Activated CD4-positive, alpha-beta T cell treated with anti-CD3 and anti-CD28 coated beads, Interleukin-2, Interleukin-4, amounts not matched to agents 100 ng/mL and 50 ng/mL, durations not matched to agents 16 hours and 8 hours (primary cell): ENCODE measurements around the gene LCLAT1.
A peak's percentile ranks its signal among the peaks of the same experiment; 100 is the strongest.
"Not testable (repeated sequence)": the region's sequence is repeated elsewhere in the genome, so short reads cannot be mapped to it uniquely, and the experiment has no call there.

Experiments used
- DNase-seq: peaks from one replicate; pipeline ENCODE4 v3.0.0-alpha.2; 2020; ENCODE audit warnings: low spot score

The LCLAT1 gene

GRCh38 chr2:30455114-30455738, 8.2 kb downstream of the LCLAT1 start:
- DNase-seq = no peak

DNA sequence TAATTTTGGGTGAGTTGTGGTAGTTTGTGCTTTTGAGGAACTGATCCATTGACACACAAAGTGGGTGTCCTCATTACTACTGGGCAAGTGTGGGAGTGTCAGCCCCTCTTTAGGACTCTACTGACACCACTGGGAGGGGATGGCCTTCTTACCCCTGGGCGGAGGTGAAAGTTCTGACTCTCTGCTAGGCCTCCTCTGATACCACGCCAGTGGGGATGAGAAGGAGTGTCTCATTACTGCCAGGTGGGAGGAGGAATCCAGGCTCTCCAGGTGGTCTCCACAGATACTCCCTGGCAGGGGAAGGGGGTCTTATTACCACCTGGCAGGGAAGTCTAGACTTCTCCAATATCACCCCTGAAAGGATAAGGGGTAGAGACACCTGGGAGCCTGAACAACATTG, 9.1 kb downstream of the LCLAT1 start:
- DNase-seq = no peak

DNA sequence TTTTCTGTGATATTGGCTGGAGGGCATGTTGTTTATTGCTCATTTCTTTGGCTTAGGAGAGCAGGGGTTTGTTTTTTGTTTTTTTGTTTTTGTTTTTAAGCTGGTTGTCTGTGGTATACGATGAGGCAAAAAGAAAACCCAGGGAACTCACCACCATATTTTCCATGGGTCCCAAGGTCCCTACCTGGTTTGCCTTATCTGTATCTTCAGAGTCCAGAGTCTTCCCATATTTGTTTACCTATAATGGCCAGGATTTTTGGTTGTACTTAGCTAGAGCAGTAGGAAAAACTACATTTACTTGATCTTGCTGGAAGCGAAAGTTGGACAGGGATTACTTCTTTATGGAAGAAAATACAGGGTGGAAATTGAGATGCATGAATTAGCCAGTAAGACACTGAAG, 9.5 kb downstream of the LCLAT1 start:
- no peak for DNase-seq

DNA sequence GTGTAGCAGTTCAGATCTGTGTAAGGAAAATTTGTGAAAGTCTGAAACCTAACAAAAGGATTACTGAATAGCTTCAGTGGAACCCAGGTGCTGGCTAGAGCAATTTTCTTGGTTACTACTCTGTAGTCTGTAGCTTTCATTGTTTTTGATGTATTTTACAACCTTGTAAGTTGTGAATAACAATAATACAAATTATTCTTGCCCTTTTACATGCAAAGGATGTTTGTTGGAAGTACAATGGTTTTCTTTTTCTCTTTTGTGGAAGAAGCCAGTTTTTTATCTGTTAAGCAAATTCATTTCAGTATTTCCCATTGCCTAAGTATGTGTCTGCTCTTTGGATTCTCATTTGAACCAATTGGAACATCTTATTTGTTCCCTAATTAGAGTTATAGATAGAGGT, 10.2 kb downstream of the LCLAT1 start:
- no peak for DNase-seq

GRCh38 chr2:30459140-30459539, 12.1 kb downstream of the LCLAT1 start:
- DNase-seq = no peak

DNA sequence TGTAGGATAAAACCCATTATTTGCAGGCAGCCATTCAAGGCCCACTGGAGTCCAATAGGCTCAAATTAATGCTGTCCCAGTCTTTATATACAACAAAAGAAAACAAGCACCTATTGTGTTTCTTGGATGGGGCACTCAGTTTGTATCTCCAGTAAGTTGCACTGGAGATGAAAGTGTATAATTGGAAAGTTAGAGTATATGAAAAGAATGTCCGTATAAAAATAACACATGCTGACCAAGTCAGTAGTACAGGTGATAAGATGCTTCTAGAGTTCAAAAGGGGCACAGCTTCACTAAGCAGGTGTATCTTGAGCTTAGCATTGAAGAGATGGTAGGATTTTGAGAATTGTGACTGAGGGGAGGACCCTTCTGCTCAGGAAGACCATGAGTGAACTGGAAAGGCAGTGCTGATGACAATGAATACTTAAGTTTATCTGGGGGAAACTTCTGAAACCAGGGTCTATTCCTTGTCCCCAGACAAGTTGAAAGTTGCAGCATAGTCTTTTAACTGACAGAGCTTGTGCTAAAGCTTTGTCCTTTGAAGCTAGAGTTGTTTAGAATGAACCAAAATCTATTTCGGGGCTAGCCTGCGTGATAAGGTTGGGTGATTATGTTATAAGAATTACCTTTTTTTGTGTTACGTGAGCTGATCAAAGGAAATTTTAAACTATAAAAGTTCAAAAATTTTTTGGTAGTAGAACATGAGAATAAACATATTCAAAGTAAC, 15.2 kb downstream of the LCLAT1 start:
- no peak for DNase-seq

GRCh38 chr2:30463535-30463934, 16.5 kb downstream of the LCLAT1 start:
- DNase-seq = no peak

- DNase-seq = no peak
Measured at GRCh38 chr2:30464544-30465170, 17.6 kb downstream of the LCLAT1 start.

GRCh38 chr2:30465171-30465545, 18.1 kb downstream of the LCLAT1 start:
- no peak for DNase-seq

DNA sequence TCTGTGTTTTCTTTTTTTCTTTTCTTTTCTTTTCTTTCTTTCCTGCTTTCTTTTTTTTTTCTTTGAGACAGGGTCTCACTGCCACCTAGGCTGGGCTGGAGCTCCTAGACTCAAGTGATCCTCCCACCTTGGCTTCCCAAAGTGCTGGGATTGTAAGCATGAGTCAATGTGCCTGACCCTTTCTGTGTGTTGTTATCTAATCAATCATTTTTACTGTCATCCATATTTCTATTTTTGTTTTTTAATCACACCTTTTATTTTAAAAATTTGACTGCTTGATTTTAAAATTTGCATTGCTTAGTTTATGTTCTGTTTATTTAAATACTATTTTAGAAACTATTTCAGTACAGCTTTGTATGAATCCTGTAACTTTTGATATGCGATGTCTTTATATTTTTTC, 19.2 kb downstream of the LCLAT1 start:
- no peak for DNase-seq

DNA sequence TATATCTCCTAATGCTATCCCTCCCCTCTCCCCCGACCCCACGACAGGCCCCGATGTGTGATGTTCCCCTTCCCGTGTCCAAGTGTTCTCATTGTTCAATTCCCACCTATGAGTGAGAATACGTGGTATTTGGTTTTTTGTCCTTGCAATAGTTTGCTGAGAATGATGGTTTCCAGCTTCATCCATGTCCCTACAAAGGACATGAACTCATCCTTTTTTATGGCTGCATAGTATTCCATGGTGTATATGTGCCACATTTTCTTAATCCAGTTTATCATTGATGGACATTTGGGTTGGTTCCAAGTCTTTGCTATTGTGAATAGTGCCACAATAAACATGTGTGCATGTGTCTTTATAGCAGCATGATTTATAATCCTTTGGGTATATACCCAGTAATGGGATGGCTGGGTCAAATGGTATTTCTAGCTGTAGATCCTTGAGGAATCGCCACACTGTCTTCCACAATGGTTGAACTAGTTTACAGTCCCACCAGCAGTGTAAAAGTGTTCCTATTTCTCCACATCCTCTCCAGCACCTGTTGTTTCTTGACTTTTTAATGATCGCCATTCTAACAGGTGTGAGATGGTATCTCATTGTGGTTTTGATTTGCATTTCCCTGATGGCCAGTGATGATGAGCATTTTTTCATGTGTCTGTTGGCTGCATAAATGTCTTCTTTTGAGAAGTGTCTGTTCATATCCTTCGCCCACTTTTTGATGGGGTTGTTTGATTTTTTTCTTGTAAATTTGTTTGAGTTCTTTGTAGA, 20.2 kb downstream of the LCLAT1 start:
- DNase-seq = not testable (repeated sequence)

DNA sequence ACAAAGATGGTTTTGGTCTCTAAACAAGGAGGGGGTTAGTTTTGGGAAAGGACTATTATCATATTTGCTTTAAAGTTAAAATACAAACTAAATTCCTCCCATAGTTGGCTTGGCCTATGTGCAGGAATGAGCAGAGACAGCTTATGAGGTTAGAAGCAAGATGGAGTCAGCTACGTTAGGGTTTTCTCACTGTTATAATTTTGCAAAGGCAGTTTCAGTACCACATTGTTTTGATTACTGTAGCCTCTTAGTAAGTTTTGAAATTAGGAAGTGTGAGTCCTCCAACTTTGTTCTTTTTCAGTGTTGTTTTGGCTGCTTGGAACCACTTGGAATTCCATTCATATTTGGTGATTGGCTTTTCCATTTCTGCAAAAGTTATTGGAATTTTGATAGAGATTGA, 23.4 kb downstream of the LCLAT1 start:
- DNase-seq = no peak

GRCh38 chr2:30472326-30472725, 25.3 kb downstream of the LCLAT1 start:
- DNase-seq = peak; percentile 13

DNA sequence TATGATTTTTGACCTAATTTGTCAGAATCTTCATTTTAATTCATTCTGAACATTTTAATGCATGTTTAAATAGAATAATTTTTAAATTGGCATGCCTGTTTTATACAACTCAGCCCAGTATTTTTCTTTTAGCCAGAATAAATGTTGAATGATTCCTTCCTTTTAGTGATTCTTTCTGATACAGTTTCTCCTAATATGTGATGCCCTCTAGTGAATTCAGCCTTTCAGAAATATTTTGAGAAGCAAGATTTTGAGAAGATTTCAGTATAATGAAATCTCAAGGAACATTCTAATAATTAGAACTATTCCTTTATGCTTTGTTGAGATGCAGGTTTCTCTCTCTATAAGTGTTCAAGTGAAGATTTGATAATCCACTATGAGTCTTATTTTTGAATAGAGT, 28.5 kb downstream of the LCLAT1 start:
- no peak for DNase-seq

- no peak for DNase-seq
Measured at GRCh38 chr2:30476636-30477035, 29.6 kb downstream of the LCLAT1 start.

- no peak for DNase-seq
Measured at GRCh38 chr2:30480703-30481322, 33.8 kb downstream of the LCLAT1 start.

DNA sequence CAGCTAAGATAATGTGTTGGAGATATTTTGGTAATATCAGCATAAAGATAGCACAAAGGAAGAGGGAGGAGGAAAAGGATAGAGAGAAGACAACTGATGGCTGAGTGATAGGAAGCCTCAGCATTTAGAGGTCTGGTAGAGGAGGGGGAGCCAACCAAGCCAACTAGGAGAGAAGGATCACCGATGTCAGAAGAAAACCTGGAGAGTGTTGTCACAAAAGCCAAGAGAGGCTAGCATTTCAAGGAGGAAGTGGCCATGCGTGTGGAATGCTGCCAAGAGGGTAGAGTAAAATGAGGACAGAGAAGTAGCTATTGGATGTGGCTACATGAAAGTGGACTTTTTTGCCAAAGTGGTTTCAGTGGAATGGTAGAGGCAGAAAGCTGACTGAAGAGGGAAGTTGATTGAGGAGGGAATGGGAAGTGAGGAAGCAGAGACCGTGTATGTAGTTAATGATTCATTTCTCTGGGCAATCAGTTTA, 34.3 kb downstream of the LCLAT1 start:
- no peak for DNase-seq

GRCh38 chr2:30482011-30482410, 35.0 kb downstream of the LCLAT1 start:
- DNase-seq = no peak

- no peak for DNase-seq
Measured at GRCh38 chr2:30484145-30484544, 37.1 kb downstream of the LCLAT1 start.

DNA sequence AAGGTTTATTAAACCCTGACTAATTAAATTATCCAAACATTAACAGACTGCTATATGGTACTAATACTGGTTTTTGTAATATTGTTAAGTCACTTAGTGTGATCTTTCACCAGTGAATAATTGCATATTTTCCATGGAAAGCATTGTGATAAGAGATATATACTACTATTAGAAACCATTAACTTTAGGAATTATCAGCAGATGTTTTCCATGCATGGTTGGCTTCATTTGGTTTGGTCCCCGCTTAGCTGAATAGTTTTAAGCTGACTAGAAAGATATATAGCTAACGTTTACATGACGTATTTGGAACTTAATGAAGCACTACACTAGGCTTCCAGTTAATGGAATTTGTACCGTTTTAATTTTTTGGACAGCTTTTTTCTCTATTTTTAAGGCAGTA, 37.9 kb downstream of the LCLAT1 start:
- DNase-seq = no peak

DNA sequence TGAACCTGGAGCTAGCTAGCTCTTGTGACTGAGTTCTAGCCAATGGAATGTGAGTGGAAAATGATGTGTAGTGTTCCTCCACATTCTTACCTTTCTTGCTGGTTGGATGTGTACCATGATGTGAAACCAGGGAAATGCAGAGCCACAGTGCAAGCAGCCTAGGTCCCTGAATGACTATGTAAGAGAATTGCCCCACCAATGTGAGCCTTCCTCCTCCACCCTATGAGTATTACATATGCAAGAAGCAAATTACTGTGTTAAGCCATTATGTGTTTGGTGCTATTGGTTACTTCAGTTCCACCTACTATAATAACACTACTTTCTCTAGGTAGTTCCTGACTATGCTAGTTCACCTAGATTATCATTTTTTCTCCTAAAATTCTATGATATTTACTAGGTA, 39.6 kb downstream of the LCLAT1 start:
- DNase-seq = no peak

DNA sequence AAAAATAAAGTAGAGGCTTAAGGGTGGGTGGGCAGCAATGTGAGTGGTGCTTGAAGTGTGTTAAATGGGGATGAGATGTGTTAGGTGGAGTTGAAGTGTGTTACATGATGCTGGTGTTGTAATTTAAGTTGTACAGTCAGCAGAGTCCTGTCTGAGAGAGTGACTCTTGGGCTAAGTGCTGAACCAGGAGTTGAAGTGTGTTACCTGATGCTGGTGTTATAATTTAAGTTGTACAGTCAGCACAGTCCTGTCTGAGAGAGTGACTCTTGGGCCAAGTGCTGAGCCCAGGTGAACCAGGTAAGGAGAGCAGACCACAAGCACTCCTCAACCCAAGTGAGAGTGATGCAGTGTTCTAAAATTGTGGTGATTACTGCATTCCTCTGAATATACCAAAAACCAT, 40.6 kb downstream of the LCLAT1 start:
- no peak for DNase-seq
